Gastroesophageal sphincter (tissue), 3 donors: ENCODE data around the gene CTXND1.

ENCODE experiments used
- CTCF ChIP-seq, 4 experiments: fragments of 200-600 bp in 2 of 4; fragments of 450-650 bp in 2 of 4; sonication (generic) in 1 of 4; IDR thresholded peaks; one replicate each; pipeline ENCODE4 v1.5.1; 2017 to 2019; ENCODE audit warnings: antibody characterized with exemption in 4 of 4, mild to moderate bottlenecking in 2 of 4, moderate library complexity in 2 of 4
- EP300 ChIP-seq: sonication (generic); formaldehyde crosslinking; IDR thresholded peaks from one replicate; pipeline ENCODE4 v1.6.1; 2017; ENCODE audit warnings: antibody characterized with exemption, mild to moderate bottlenecking
- POLR2A ChIP-seq, 2 donors: fragments of 450-650 bp; IDR thresholded peaks; one replicate each; pipeline ENCODE4 v1.6.1; 2017; ENCODE audit warnings: antibody characterized with exemption in 2 of 2, mild to moderate bottlenecking in 2 of 2, moderate library complexity in 1 of 2
- POLR2AphosphoS5 ChIP-seq: sonication (generic); formaldehyde crosslinking; IDR thresholded peaks from one replicate; pipeline ENCODE4 v1.6.1; 2017; ENCODE audit warnings: antibody characterized with exemption

GRCh38 chr15:80199869-80200268 is 52.1 kb downstream of the CTXND1 start:
- no peak for TF ChIP-seq CTCF (IDR thresholded peaks at IDR 0.05)
- no peak for TF ChIP-seq POLR2A (IDR thresholded peaks at IDR 0.05)
- TF ChIP-seq EP300 = no peak
- TF ChIP-seq POLR2AphosphoS5 = no peak
